HepG2 (cell line): ENCODE results near the gene ST6GALNAC4. TPM values are rescaled to one million over a fixed set of nuclear protein-coding genes. Genes with fewer than 3 reads are reported as not detected.

Experiments used
- AKNA ChIP-seq: sonication (generic); formaldehyde crosslinking; IDR thresholded peaks from 2 replicates; pipeline ENCODE4 v1.4.0; 2020; ENCODE audit warnings: missing genetic modification reagents, borderline replicate concordance
- BCL3 ChIP-seq: sonication (generic); formaldehyde crosslinking; IDR thresholded peaks from 2 replicates; pipeline ENCODE4 v1.5.1; 2020; ENCODE audit warnings: mild to moderate bottlenecking, missing genetic modification reagents, moderate library complexity
- CBX2 ChIP-seq, 2 experiments: fragments of 200-600 bp in 1 of 2; sonication (generic); formaldehyde crosslinking in 1 of 2; IDR thresholded peaks; 2 replicates each; pipeline versions ENCODE4 v1.7.0 to v1.8.1; 2018 to 2022; ENCODE audit warnings: low read depth in 2 of 2, low read length in 1 of 2, mild to moderate bottlenecking in 1 of 2, missing genetic modification reagents in 1 of 2
- CEBPG ChIP-seq: IDR thresholded peaks from 2 replicates; pipeline ENCODE4 v1.6.1; 2016
- ELF3 ChIP-seq: IDR thresholded peaks from 2 replicates; pipeline ENCODE4 v1.6.1; 2016; ENCODE audit warnings: missing genetic modification reagents, missing compliant biosample characterization
- FIP1L1 ChIP-seq: fragments of 200-400 bp; formaldehyde crosslinking; IDR thresholded peaks from 2 replicates; pipeline ENCODE4 v1.6.1; 2018; ENCODE audit warnings: low read depth, mild to moderate bottlenecking, low read length, moderate library complexity, borderline replicate concordance; ENCODE audit not compliant: insufficient read depth
- FOXK2 ChIP-seq: fragments of 450-650 bp; IDR thresholded peaks from 2 replicates; pipeline ENCODE4 v1.6.1; 2016
- GTF2F1 ChIP-seq: fragments of 150-350 bp; IDR thresholded peaks from 2 replicates; pipeline ENCODE4 v1.6.1; 2014; ENCODE audit warnings: low read length
- HIVEP1 ChIP-seq: sonication (generic); formaldehyde crosslinking; IDR thresholded peaks from 2 replicates; pipeline ENCODE4 v1.4.0; 2020; ENCODE audit warnings: mild to moderate bottlenecking, missing genetic modification reagents
- KDM3A ChIP-seq: IDR thresholded peaks from 2 replicates; pipeline ENCODE4 v1.6.1; 2018; ENCODE audit warnings: low read depth, missing compliant biosample characterization
- PHF21A ChIP-seq: sonication (generic); formaldehyde crosslinking; IDR thresholded peaks from 2 replicates; pipeline ENCODE4 v1.5.0; 2020; ENCODE audit warnings: mild to moderate bottlenecking, missing genetic modification reagents
- PLSCR1 ChIP-seq: sonication (generic); formaldehyde crosslinking; IDR thresholded peaks from 2 replicates; pipeline ENCODE4 v1.5.0; 2020; ENCODE audit warnings: missing genetic modification reagents, mild to moderate bottlenecking, borderline replicate concordance
- PRMT3 ChIP-seq: sonication (generic); formaldehyde crosslinking; IDR thresholded peaks from 2 replicates; pipeline ENCODE4 v1.8.1; 2022; ENCODE audit warnings: low read depth, mild to moderate bottlenecking, moderate library complexity, missing genetic modification reagents, borderline replicate concordance
- RARG ChIP-seq: sonication (generic); formaldehyde crosslinking; IDR thresholded peaks from 2 replicates; pipeline ENCODE4 v1.4.0; 2020; ENCODE audit warnings: low read depth, mild to moderate bottlenecking, missing genetic modification reagents
- SIN3A ChIP-seq: IDR thresholded peaks from 2 replicates; pipeline ENCODE4 v1.6.1; 2011; ENCODE audit warnings: low read depth, mild to moderate bottlenecking, control low read depth, low read length, borderline replicate concordance
- SP4 ChIP-seq: sonication (generic); formaldehyde crosslinking; IDR thresholded peaks from 2 replicates; pipeline ENCODE4 v1.8.1; 2023; ENCODE audit warnings: mild to moderate bottlenecking, missing genetic modification reagents
- TEAD3 ChIP-seq: optimal IDR thresholded peaks from 2 replicates; pipeline ENCODE3; 2016; ENCODE audit warnings: borderline replicate concordance
- TFDP1 ChIP-seq: IDR thresholded peaks from 2 replicates; pipeline ENCODE4 v1.6.1; 2016; ENCODE audit warnings: missing compliant biosample characterization, missing genetic modification reagents, borderline replicate concordance
- ZNF430 ChIP-seq: sonication (generic); formaldehyde crosslinking; IDR thresholded peaks from 2 replicates; pipeline ENCODE4 v1.9.0; 2021; ENCODE audit warnings: mild to moderate bottlenecking, missing genetic modification reagents
- ZNF737 ChIP-seq: sonication (generic); formaldehyde crosslinking; IDR thresholded peaks from 2 replicates; pipeline ENCODE4 v1.5.0; 2020; ENCODE audit warnings: missing genetic modification reagents, mild to moderate bottlenecking, borderline replicate concordance
- polyA plus RNA-seq, 8 experiments: library from polyadenylated mRNA; depleted of rRNA in 3 of 8; stranded (reverse) in 7 of 8; unstranded in 1 of 8; fragments of >200 nt; fragmentation: Illumina TruSeq in 4 of 8; extraction: Trizol in 4 of 8; gene quantifications; 2 replicates each; pipeline versions ENCODE4 v1.2.1 to v1.2.3, GENCODE V29; 2011 to 2016; ENCODE audit warnings: low read depth in 4 of 8, missing spikeins in 1 of 8, mixed read lengths in 1 of 8; ENCODE audit not compliant: insufficient read depth in 1 of 8
- total RNA-seq, 5 experiments: library from RNA; depleted of rRNA; stranded (reverse); fragments of >200 nt; fragmentation: Illumina TruSeq; extraction: Trizol; gene quantifications; 2 replicates each; pipeline ENCODE4 v1.2.3, GENCODE V29; 2016; ENCODE audit warnings: low read depth in 1 of 5

Gene ST6GALNAC4
- total and polyA plus RNA-seq, 2 of the 13 experiments (the other 11 are each of a cell fraction or from before 2014, with no cell fraction given) = 18.8 to 27.7 TPM

GRCh38 chr9:127950513-127951289 lies 33.9 kb upstream of the ST6GALNAC4 start (continued):
- TF ChIP-seq SP4 = peak; percentile 83; the same call in 1 of the 2 replicates
- peak; percentile 76; the same call in 1 of the 2 replicates for TF ChIP-seq FOXK2
- no peak for TF ChIP-seq PLSCR1 (CRISPR knock-in tag)
- TF ChIP-seq CBX2 (IDR thresholded peaks at IDR 0.05; ENCODE audit: low read depth, low read length) = no peak
- TF ChIP-seq CBX2 (CRISPR knock-in tag; IDR thresholded peaks at IDR 0.05; ENCODE audit: low read depth) = no peak
- peak; percentile 94; the same call in 1 of the 2 replicates for TF ChIP-seq FIP1L1
- TF ChIP-seq TFDP1 (CRISPR knock-in tag) = peak; percentile 59; the same call in 1 of the 2 replicates
- TF ChIP-seq TEAD3 = peak; percentile 87
- peak; percentile 90; the same call in 1 of the 2 replicates for TF ChIP-seq KDM3A (CRISPR knock-in tag)
- TF ChIP-seq RARG (CRISPR knock-in tag) = no peak
- TF ChIP-seq AKNA = no peak
- no peak for TF ChIP-seq GTF2F1
- TF ChIP-seq BCL3 (CRISPR knock-in tag) = peak; percentile 89; the same call in 1 of the 2 replicates
- TF ChIP-seq ZNF430 (CRISPR knock-in tag) = peak; percentile 92
- no peak for TF ChIP-seq SIN3A
- TF ChIP-seq HIVEP1 (CRISPR knock-in tag) = peak; percentile 92; the same call in 1 of the 2 replicates
- TF ChIP-seq PHF21A (CRISPR knock-in tag) = peak; percentile 99
- no peak for TF ChIP-seq PRMT3 (CRISPR knock-in tag)
- peak; percentile 91 for TF ChIP-seq ELF3 (CRISPR knock-in tag)
- no peak for TF ChIP-seq ZNF737
- peak; percentile 90 for TF ChIP-seq CEBPG (CRISPR knock-in tag)
